ENCODE measurements around the gene TTC33.
"Not testable (repeated sequence)": the region's sequence is repeated elsewhere in the genome, so short reads cannot be mapped to it uniquely, and the experiment has no call there.

TTC33 gene

GRCh38 chr5:40678460-40679147, 77.2 kb downstream of the TTC33 start:
- no peak for DNase-seq

DNA sequence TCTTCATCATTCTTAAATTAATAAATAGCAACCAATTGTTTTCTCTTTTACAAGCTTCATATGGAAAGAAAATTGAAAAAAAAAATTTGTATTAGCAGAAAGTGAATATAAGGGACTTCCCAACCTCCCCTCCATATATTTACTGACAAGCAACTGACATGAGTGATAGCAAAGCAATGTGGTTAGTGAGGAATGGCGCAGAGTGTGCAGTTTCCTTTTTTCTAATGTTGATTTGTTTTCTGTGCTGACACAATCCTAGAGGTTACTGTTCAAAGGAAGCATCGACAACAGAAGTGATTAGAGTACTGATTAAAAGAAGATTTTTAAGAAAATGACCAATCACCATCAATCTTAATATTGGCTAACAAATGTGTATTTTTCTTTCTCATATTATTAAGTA, 77.7 kb downstream of the TTC33 start:
- DNase-seq = no peak

DNA sequence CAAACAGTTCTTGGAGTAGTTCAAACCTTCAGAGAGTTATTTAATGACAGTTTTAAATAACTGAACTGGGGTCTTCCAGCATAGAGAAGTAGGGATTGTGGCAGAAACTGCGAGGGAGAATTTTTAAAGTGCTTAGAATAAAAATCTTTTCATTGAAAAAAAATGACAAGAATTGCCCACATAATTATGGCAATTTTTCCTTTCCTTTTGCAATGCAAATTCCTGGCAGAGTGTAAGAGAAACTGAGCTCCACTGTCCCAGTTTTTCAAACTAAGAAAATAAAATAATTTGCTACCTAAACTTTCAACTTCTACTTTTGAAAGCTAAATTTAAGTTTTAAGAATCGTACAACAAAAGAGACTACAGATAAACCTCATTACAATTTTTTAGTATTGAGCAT, 78.3 kb downstream of the TTC33 start:
- DNase-seq = no peak

DNA sequence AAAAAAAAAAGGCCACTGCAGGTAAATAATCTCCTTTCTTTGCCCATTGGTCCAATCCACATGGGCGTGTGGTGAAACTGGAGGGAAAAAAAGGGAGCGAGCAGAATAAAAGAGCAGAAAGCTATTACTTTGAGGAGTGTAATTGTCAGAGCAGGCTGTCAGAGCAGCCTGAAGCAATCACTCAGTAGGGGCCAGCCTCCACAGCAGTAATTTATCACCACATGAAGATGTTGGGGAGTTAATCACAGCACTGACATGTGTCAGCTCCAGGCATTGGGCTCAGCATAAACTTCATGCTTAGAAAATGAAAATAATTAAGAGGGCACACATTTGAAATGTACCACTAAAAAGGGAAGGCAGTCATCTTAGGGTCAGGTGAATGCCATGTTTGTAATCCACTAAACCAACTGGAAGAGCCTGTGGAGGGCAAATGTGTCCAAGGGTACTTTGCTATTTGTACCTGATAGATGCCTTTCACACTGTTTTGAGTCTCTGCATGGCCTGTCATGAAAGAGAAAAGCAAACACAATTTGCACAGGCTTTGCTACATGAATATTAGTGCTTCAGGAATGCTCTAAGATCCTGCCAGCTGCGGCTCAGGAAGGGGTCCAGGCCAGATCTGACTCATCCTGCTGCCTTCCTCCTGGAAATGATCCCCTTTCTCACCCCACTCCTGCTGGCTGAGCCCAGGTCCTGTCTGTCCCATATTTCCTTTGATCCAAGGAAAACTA, 79.0 kb downstream of the TTC33 start:
- no peak for DNase-seq

GRCh38 chr5:40675396-40676133, 80.2 kb downstream of the TTC33 start:
- no peak for DNase-seq

- DNase-seq = no peak
Observed at GRCh38 chr5:40674661-40675235, 81.0 kb downstream of the TTC33 start.

- no peak for DNase-seq
Observed at GRCh38 chr5:40672425-40672824, 83.3 kb downstream of the TTC33 start.

GRCh38 chr5:40669606-40670390, 86.0 kb downstream of the TTC33 start:
- no peak for DNase-seq

- no peak for DNase-seq
Observed at GRCh38 chr5:40667161-40667663, 88.5 kb downstream of the TTC33 start.

DNA sequence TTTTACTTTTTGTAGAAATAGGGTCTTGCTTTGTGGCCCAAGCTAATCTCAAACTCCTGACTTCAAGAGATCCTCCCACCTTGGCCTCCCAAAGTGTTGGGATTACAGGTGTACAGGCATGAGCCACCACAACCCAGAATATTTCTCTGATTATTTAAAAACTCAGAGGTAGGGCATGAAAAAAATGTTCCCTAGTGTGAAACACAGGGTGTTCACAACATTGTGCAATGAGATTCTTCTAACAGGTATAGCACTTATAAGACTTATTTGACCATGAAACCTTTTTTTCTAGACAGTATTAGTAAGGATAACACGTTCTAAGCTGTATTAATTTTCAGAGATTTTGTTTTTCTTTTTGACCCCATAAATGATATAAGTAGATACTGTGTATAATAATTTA, 89.1 kb downstream of the TTC33 start:
- DNase-seq = no peak

DNA sequence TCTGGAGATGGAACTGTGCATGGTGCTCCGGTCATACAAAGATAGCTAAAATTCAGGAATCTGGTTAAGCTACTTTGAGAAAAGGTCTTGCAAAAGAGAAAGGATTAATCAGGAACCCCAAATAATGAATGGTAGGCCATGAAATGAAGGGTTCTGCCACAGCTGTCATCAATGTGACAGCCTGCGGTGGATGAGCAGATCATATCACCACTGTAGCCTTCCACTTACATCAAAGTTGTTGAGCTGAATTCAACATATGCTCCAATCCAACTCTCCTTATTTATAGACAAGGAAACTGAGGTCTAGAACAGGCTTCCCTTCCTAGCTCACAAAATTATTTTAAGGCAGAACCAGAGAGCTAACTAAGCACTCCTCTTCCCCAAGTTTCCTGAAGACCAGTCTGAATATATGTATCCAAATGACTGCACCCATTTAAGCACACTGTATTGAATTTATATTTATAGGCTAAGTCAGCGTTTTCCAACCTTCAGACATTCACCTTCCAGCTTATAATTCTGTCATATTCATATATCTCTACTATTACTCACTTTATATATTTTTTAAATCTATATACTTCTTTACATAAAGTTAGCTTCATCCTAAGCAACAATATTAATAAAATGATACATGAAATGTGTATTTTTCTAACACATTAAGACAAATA, 90.0 kb downstream of the TTC33 start:
- no peak for DNase-seq

DNA sequence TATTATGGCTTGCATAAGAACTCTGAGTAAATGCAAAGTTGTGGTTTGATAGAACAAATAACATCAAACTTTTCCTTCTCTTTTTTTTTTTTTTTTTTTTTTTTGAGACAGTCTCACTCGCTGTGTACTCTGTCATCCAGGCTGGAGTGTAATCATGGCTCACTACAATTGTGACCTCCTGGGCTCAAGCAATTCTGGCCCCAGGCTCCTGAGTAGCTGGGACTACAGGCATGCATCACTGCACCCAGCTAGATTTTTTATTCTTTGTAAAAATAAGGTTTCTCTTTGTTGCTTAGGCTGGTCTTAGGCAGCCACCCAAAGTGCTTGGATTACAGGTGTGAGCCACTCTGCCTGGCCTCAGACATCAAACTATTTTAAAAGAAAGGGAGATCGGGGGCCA, 95.0 kb downstream of the TTC33 start:
- DNase-seq = no peak

- no peak for DNase-seq
Observed at GRCh38 chr5:40656766-40657165, 99.0 kb downstream of the TTC33 start.

DNA sequence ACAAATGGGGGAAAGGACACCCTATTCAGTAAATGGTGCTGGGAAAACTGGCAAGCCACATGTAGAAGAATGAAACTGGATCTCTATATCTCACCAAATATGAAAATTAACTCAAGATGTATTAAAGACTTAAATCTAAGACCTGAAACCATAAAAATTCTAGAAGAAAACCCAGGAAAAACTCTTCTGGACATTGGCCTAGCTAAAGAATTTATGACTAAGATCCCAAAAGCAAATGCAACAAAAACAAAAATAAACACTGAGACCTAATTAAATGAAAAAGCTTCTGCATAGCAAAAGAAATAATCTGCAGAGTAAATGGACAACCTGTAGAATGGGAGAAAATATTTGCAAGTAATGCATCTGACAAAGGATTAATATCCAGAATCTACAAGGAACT, 99.7 kb downstream of the TTC33 start:
- not testable (repeated sequence) for DNase-seq

- no peak for DNase-seq
Observed at GRCh38 chr5:40655138-40655537, 100.6 kb downstream of the TTC33 start.

- DNase-seq = no peak
Observed at GRCh38 chr5:40654377-40654991, 101.3 kb downstream of the TTC33 start.

DNA sequence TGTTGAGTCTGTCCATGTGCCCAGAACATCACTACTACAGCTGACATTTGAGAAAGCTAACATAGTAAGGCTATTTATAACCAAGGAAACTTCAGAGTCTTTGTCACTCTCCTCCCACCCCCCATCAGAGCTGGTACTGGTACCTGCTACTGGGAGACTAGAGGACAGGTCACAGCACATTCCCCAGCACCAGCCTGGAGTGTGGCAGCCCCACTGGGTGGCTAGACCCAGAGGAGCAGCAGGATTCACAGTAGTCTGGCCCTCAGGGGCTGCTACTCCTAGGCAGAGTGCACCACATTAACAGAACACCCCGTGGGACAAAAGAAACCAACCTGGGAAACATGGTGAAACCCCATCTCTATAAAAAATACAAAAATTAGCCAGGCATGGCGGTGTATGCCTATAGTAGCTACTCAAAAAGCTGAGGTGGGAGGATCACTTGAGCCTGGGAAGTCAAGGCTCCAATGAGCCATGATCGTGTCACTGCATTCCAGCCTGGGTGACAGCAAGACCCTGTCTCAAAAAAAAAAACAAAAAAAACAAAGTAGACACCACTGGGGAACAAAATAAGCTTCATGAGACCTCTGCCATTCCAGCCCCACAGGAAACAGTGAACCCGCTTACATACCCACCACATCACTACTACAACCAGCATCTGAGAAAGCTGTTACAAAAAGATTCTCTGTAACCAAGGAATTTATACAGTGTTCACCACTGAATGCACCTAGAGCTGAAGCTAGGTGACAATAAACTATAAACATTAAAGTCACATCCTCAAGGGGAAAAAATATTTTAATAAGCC, 102.3 kb downstream of the TTC33 start:
- DNase-seq = no peak

- DNase-seq = no peak
Observed at GRCh38 chr5:40652441-40653220, 103.1 kb downstream of the TTC33 start.

DNA sequence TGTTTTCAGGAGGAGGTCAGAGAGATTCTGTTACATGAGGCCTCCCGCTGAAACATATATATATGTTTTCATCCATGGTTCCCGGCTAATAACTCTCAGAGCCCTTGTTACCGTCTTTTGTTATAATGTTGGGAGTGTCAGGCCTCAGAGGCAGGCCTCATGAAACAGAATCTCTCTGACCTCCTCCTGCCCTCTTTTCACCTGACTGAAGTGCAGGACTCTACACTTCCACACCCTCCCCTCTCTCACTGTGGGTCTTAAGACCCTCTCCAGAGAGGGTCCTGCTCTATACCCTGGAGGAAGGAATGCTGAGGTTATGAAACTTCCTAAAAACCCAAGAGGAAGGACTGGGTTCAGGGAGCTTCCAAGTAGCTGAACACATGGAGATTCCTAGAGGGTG, 104.6 kb downstream of the TTC33 start:
- DNase-seq = no peak
